GM18511 (cell line): ENCODE measurements around the gene GLG1.
"Not testable (repeated sequence)": the region's sequence is repeated elsewhere in the genome, so short reads cannot be mapped to it uniquely, and the experiment has no call there.

Experiments used
- ATAC-seq: cut with Tn5 transposase; IDR thresholded peaks from one replicate; pipeline ENCODE4 v1.9.1; 2021; ENCODE audit warnings: mild to moderate bottlenecking, moderate library complexity; ENCODE audit not compliant: unreplicated experiment

Gene GLG1

DNA sequence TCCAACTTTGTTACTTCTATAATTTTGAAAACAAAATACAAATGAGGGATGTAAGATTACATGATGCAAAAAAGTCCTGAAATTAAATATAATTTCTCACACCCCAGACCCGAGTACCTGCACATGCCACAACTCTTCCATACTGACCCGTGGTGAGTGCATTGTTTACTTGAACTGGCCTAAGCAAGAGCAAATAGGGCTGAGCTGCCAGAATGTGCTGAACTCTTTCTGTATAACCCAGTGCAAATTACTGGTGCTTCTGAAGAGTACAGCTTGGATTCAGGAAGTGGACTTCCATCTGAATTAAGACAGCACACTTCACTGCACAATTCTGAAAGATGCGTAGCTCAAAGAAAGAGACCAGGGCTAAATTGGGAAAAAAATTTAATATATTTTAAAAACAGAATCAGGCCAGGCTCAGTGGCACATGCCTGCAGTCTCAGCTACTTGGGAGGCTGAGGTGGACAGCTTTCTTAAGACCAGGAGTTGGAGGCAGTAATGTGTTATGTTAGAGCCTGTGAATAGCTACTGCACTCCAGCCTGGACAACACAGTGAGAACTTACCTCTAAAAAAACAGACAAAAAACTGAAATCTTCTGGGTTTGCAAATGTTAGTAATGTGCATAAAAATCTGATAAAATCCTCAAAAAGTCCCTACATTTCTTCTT is 63.9 kb downstream of the GLG1 start:
- ATAC-seq = not testable (repeated sequence)

DNA sequence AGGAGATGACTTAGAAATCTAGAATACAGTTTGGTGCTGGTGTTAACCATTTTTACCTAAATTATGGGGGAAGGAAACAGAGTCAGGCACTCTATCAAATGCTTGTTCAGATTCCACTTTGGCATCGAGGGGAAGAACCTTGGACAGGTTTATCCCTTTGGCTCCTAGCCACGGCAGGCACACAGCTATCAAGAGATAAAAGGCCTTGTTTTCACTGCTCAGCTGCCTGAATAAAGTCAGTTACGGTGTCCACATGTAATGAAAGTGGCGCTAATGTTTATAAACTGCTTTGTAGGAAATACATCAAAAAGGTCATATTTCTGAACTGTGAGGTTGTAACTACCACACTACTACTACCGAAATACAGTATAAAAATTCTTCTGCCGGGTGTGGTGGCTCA is 66.3 kb downstream of the GLG1 start:
- not testable (repeated sequence) for ATAC-seq

DNA sequence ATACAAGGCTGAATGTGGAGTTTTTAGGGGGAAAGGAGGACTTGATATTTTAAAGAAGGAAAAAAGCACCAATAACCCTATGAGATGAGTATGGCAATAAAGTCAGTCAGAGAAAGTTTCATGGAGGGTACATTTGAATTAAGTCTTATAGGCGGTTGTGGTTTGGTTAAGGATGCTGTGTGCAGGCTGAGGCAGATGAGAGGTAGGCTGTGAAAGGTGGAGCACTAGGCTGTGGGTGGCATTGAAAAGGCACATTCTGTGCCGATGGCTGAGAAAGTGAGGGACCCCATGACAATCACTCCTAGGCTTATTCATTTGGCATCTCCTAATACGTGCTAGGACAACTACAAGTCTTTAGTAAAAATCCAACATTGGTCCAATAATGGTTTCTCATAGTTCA is 68.1 kb downstream of the GLG1 start:
- ATAC-seq = not testable (repeated sequence)

DNA sequence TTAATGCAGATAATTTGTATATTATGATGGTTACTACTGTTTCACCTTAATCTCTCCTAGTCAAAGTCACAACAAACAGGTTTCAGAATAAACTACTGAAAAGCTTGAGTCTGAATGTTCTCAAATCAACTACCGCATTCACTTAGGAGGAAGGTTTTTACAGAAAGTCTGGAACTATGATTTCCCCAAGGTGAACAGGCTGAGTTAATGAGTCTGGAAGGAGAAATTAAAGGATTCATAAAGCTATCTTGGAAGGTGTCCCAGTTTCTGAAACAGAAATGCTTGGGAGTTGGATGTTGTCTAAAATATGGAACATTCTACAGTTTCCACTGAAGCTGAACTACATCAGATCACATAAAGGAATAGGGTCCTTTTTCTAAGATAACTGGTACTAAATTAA is 69.2 kb downstream of the GLG1 start:
- not testable (repeated sequence) for ATAC-seq

DNA sequence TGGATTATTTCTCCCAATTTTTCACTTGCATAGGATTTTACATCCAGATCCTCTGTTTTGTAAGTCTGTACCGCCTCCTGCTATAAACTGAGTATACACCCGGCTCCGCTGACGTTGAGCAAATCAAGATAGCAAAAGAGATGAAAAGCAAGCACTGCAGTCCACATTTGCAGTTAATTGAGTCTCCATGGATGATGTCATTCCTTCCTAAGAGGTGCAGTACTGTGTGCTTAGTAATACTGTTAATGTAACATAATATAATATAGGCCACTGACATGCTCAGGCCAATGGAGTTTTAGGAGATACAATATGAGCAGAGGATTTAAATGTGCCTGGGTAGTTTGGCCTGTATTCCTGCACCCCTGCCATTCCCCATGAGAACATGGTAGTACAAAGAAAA is 72.3 kb downstream of the GLG1 start:
- not testable (repeated sequence) for ATAC-seq

DNA sequence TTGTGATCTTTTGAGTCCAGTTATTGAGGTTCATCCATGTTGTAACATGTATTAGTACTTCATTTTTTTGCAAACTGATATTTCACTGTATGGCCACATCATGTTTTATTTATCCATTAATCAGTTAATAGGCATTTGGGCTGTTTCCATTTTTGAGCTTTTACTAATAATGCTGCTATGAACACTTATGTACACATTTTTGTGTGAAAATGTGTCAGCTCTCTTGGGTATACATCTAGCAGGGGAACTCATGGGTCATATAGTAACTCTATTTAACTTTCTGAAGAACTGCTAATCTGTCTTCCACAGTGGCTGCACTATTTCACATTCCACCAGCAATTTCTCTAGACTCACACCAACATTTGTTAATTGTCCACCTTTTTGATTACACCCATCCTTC is 82.0 kb downstream of the GLG1 start:
- no peak for ATAC-seq

DNA sequence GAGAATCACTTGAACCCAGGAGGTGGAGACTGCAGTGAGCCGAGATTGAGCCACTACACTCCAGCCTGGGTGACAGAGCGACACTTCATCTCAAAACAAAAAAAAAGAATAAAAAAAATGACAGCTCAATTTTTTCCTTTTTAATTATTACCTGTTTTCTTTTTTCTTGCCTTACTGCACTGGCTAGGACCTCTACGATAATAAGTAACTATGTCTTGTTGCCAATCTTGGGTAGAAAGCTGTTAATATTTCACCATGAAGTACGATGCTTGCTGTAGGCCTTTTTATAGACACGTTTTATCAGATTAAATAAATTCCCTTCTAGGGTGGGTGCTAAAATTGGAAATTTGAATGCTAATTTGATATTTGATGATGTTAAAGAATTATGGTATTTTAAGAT is 82.8 kb downstream of the GLG1 start:
- no peak for ATAC-seq

DNA sequence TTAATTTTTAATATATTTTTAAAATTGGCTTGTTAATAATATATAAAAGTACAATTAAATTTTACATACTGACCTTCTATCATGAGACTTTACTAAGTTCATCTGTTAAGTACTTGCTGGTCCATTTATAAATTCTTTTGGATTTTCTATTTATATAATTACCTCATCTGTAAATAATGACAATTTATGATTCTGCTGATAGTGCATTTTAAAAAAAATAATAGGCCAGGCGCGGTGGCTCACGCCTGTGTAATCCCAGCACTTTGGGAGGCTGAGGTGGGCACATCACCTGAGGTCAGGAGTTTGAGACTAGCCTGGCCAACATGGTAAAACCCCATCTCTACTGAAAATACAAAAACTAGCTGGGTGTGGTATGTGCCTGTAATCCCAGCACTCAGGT is 83.2 kb downstream of the GLG1 start:
- not testable (repeated sequence) for ATAC-seq

DNA sequence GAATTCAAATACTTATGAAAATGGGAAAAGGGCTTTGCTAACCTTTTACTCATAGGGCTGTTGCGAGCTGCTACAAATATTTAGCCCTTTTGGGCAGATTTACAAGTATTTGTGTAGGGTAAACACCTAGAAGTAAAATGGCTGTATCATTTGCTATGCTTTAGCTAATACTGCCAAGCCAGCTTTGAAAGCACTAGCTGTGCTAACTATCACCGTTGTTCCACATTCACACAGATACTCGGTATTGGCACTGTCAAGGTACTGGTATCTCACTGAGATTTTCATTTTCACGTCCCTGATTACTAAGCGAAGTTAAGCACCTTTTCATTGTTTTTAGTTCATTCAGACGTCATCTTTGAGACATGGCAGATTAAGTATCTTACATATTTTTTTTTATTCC is 84.8 kb downstream of the GLG1 start:
- no peak for ATAC-seq

DNA sequence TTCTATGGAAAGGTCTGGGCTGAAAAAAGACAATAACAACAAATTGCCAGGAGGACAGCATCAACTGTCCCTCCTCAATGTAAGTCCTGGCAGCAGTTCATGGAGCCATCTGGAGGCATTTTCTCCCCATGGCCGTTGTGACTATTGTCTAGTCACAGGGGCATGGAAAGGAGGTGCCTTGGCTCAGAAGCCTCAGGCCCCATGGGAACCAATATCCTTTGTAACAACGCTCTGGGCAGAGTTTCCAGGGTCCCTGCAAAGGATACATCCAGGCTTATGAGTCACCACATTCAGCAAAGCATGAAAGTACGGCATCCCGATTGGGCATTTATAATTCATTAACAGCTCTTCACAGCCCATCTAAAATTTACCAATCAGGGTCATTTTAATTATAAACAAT is 85.2 kb downstream of the GLG1 start:
- no peak for ATAC-seq

DNA sequence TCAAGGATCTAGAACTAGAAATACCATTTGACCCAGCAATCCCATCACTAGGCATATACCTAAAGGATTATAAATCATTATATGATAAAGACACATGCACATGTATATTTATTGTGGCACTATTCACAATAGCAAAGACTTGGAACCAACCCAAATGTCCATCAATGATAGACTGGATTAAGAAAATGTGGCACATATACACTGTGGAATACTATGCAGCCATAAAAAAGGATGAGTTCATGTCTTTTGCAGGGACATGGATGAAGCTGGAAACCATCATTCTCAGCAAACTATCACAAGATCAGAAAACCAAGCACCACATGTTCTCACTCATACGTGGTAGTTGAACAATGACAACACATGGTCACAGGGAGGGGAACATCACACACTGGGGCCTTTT is 88.0 kb downstream of the GLG1 start:
- ATAC-seq = not testable (repeated sequence)

DNA sequence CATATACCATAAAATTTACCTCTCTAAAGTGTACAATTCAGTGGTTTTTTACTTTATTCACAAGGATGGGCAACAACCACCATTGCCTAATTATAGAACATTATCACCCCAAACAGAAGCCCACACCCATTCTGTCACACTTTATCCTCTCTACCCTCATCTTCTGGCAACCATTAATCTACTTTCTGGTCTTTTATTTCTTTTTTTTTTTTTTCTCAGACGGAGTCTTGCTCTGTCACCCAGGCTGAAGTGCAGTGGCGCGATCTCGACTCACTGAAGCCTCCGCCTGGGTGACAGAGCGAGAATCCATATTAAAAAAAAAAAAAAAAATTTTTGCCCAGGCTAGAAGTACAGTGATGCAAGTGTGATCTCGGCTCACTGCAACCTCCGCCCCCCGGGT is 95.0 kb downstream of the GLG1 start:
- no peak for ATAC-seq

DNA sequence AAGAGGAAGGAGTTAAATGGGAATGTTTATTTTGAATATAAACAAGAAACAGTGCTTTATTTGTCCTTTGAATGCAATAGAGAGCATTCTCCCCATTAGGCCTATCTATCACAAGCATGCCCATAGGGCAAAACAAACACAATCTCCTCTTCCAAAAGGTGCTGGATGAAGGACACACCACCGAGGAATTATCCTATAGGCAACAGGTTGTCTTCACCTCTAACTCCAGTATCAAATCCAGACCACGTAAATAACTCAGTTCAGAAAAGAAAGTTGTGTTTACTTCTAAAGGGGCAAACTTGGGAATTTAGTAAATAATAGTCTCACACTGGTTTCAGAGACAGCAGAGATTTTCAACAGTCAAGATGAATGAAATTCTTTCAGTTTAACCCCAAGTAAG is 101.9 kb downstream of the GLG1 start:
- no peak for ATAC-seq

DNA sequence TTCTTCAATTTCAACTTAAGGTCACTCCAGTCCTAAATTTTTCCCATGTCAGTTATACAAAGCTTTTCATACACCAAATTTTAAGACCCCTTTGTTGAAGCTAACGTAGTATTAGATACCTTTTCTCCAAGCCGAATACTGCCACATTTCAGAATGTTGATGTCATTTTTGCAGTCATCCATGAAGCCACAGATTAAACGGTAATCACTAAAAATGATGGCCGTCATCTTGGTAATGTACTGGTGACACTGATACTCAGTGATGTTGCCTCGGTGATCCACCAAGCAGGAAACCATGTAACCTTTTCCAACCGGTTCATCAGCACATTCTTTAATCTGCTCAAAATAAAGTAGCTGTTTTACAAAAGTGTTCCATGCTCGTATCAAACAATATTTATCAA is 103.5 kb downstream of the GLG1 start:
- ATAC-seq = no peak

DNA sequence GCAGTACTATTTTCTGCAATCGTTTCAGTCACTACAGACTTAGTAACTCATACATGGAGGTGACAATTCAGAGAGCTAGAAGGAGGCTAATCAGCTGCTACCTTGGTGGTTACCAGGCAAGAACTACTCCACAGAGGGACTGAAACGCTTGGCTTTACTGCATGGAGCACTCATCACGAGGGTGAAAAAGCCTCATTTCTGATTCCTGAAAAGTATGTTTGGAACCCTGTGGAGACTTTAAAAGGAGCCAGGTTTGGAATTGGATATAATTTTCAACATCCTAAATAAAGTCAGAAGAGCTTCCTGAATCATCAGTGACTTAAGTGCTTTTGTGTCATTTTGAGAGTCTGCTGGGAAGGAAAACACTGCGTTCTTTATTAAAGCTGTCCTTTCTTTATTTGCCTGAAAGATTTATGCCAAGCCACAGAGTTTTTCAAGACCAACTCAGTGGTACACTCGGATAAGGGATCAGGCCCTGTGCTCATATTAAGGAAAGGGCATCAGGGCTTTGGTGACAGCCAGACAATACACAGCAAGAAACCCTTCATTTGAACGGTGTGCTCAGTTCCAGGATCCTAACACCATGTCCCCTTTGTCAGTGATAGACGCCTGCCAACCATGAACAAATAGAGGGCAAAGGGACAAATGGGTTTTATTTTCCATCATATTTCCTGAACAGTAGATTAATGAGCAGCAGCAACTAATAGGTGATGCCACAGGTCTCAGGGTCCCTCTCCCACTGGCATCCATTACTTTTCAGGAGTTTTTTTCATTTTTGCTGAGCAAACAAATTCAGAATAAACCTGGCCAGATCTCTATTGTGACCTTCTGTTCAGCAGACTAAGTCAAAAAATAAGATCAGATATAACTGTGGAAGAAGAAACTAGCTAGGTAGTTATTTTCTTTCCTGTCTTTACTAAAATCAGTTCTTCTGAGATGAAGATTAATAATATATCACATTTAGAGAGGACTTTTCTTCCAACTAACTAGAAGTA is 105.1 kb downstream of the GLG1 start:
- ATAC-seq = no peak

DNA sequence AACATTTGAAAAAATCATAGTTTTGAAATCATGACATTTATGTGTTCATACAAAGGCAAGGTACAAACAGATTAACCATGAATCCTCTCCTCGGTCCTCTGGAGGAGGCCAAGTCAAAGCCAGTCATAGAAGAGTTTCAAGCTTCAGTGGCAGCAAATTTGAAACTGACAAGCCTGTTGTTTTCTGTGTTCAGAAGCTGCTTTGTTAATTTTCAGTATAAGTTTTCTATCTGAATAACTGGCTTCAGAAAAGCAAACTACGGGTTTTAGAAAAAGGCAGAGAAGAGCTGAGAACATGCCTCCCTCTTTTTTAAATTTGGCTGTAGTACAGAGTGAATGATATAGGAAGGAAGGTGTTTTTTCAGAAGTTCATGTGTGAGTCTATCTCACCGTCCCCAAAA is 106.0 kb downstream of the GLG1 start:
- no peak for ATAC-seq

DNA sequence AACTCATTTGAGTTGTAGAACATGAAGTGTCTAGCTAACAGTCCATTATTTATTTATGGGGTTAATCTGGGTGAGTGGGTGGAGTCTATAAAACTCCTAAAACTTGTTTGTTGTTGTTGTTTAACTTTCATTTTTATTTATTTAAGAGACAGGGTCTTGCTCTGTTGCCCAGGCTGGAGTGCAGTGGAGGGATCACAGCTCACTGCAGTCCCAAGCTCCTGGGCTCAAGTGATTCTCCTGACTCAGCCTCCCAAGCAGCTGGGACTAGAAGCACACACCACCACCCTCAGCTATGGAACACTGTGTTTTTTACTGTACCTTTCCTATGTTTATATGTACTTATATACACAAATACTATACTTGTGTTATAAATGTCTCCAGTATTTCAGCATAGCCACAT is 107.8 kb downstream of the GLG1 start:
- no peak for ATAC-seq

DNA sequence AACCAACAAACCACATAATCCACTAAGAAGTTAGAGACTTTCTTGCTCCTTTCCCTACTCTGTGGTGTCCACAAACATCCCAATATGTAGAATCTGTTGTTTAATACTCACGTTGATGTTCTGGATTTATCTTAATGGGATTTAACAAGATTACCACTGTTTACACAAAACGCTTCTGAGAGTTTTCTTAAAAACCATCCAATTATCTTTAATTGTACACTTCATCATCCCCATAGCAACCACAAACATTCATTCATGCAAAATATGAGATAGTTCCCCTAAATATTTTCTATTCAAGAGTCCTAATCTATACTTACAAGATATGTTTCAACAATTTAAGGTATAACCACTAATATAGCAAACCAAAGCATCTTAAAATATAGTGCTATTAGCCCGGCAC is 109.2 kb downstream of the GLG1 start:
- no peak for ATAC-seq

DNA sequence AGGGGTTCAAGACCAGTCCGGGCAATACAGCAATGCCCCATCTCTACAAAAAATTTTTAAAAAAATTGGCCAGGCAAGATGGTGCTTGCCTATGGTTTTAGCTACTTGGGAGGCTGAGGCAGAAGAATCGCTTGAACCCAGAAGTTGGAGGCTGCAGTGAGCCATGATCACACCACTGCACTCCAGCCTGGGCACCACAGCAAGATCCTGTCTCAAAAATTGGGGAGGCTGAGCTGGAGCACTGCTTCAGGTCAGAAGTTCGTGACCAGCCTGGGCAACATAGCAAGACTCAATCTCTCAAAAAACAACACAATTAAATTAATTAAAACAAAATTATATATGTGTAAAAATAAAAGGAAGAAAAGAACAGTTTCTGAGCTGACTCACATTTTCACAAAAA is 110.9 kb downstream of the GLG1 start:
- no peak for ATAC-seq

DNA sequence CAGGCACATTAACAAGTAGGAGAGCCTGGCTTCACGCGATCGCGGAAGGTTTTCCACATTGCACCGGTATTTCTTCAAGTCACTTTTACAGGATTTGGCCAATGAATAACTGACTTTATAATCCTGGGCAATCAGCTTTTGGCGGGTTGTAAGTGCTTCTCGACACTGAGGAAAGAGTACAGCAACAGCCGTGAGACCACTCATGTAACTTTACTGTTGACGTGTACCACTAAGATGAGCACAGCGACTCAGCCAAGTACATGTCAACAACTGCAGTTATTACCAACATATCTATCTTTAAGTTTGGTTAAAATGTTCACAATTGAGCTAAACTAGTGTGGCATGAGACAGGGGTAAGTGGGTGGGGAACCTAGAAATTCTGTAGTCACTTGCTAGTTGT is 113.9 kb downstream of the GLG1 start:
- no peak for ATAC-seq

DNA sequence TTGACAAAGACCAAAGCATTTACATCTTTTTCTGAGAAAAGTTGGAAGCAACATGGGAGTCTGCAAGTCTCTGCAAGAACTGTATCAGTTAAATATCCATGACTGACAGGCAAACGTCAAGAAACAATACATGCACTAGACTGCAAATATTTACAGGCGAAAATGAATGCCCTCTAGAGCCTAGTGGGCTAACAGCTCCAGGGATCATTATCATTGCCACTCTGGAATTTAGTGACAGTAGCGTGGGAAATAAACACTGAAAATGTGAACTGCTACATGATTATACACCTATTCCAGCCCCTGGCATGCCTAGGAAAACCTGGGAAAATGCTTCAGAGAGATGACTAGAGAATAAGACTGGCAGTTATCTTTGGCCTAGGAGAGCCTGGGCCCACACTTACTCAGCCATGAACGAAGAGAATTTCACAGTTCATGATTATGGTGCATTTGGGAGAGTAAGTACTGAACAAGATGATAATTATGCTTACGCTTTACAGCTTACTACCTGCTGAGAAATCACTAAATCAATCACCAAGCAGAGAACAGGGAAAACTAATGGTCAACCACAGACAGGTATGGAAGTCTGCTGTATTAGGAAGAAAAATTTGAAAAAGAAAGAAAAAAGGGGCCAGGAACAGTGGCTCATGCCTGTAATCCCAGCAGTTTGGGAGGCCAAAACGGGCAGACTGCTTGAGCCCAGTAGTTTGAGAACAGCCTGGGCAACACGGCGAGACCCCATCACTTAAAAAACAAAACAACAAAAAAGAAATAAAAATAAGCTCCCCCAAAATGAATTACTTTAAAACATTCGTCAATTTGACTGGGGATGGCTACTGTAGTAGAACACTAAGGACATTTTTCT is 119.0 kb downstream of the GLG1 start:
- no peak for ATAC-seq
